Stimulated activated CD8-positive, alpha-beta memory T cell treated with anti-CD3 and anti-CD28 coated beads, Interleukin-15, amount 100 ng/mL, for 1 hour (primary cell): ENCODE data around the gene PRICKLE4.
"Not testable (repeated sequence)": the region's sequence is repeated elsewhere in the genome, so short reads cannot be mapped to it uniquely, and the experiment has no call there.

Experiments used
- DNase-seq: peaks from one replicate; pipeline ENCODE4 v3.0.0-alpha.2; 2020; ENCODE audit warnings: low read depth

The PRICKLE4 gene

DNA sequence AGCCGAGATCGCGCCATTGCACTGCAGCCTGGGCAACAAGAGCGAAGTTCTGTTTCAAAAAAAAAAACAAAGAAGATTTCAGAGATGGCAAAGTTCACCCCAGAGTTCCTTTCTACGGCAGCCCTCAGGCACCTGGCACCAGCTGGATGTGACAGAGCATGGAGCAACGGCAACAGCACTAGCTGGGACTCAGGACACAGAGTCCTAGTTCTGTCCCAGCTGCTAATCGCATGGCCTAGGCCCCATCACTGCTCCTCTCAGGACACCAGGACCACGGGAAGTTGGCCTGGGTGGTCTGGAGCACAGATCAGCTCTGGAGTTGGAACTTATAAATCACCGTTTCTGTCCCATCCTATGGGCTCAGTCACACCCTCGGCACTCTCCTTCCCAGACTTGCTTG lies 34.5 kb upstream of the PRICKLE4 start:
- DNase-seq, result no peak

DNA sequence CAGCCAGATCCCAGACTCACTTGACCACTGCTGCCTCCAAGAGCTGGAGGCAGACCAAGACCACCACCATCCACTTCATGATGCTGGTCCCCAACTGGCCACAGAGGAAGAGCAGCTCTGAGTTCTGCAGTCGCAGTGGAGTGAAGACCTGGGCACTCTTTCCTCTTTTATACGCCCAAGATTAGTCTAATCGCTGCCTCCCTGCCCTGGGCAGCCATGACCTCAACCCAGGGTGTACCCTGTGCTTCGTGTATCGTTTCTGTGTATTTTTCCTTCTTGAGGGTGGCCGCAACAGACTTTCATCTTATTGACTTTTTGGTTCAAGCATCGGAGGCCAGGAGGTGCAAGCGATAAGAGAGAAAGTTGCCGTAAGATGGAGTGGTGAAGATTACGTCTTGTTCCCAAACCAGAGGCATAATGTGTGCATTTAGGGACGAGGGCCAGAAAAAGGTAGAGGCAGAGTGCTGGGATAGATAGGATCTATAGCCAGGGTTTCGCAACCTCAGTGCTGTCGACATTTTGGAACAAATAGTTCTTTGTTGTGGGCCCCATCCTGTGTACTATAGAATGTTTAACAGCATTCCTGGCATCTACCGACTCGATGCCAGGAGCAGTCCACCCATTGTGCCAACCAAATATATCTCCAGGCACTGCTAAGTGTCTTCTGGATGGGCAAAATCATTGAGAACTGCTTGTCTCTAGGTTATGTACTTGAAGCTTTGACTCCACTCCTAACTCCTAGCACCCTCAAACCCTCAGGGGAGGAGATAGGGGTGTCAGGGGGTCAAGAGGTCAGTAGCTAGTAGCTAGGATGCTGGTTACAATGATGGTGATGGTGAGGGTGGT lies 33.1 kb upstream of the PRICKLE4 start, which contains the start of gene PGC:
TSS of gene PGC (minus strand) at position 142 of the 846 bp plus-strand sequence. CDS start at position 79, 63 bp downstream.
- DNase-seq, result no peak

DNA sequence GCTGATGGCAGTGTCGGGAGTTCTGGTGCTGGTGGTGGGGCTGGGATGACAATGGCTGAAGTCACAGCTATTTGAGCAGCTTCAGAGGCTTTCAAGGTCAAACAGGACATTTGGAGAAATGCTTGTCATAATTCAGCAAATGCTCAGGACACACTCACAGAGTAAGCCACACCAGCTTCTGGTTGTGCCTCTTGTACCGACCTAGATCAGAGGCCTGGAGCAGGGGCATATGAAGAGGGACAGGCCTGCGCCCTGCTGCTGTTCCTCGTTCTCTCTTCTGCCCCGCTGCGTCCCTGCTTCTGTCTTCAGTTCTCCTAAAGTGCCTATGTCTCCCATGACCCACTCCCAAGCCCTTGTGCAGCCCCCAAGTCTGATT lies 32.5 kb upstream of the PRICKLE4 start:
- DNase-seq, result no peak

DNA sequence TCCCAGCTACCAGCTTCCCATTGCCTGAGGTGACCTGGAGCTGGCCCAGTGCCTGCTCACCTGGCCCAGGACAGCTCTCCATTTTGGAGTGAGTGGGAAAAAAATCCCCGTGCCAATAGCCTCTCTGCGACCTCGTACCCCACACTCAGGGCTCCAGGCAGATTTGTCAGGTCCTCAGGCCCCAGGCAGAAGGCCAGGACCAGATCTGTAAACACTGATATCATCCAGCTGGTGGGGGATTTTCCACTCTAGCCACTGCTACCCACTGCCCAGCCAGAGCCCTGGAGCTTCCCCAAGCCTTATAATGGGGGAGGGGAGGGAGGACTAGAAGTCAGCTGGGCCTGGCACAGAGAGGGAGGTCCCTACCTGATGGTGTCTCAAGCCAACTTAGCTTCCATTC lies 32.0 kb upstream of the PRICKLE4 start:
- no peak for DNase-seq

DNA sequence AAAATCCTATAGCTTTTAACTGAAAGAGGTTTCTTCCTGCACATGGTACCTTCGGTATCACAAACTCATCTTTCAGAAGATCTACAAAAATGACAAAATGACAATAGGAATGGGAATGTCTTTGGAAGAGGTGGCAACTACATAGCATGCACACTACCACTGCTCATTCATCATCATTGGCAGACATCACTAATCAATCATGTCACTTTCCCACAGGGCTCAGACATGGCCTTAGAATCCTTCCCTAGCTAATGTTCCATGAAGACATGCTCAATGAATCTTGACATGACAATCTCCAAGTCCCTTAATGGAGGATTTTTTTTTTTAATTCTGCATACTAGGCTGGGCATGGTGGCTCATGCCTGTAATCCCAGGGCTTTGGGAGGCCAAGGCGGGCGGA lies 30.2 kb upstream of the PRICKLE4 start:
- DNase-seq, result no peak

DNA sequence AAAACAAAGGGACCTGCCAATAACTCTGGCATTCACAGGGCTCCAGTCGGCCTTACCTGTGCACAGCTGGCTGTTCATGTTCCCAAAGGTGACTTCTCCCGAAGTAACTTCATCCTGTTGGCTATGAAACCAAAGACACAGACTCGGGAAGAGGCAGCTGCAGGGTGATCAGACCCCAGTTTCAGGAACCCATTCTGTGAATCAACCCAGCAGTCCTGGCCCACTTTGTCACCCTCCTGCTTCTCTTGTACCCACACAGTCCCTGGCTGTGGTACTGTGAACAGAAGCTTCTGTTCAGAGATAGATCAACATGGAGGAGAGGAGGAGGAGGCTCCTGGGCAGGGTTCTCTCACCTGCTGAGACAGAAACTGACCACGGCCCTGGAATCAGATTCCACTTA lies 24.7 kb upstream of the PRICKLE4 start:
- no peak for DNase-seq

DNA sequence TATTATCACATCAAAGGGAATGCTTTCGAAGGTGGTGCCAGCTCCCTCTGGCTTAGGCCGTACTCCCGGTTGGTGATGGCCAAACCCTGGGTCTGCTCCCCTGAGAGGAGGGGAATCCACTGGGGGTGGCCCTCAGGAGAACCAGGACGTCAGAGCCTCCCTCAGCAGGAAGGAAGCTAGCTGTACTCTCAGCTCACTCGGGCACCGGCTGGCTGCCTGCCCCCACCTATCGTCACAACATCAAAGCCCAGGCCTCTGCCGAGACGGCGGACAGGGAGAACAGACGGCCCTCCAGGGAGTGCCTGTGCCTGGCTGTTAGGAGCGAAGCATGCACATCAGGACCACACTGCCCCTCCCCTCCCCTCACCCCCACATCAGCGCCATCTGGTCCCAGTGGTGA lies 24.2 kb upstream of the PRICKLE4 start:
- DNase-seq, result no peak

DNA sequence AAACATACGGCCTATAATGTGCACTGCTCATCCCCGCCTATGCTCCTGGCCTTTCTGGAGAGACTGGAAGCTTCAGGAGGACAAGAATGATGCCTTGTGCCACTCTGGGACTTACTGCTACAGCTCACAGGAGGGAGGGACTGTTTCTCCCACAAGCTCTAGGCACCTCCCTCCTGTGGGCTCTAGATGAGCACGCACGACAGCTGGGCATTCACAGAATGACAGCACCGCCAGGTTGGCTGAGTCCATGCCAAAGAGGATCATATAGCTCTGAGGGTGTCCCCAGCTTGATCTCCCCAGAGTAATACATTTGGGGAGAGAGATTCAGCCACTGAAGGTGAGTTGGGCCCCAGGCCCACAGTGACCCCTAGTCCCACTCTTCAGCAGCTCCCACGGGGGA lies 23.3 kb upstream of the PRICKLE4 start:
- no peak for DNase-seq

DNA sequence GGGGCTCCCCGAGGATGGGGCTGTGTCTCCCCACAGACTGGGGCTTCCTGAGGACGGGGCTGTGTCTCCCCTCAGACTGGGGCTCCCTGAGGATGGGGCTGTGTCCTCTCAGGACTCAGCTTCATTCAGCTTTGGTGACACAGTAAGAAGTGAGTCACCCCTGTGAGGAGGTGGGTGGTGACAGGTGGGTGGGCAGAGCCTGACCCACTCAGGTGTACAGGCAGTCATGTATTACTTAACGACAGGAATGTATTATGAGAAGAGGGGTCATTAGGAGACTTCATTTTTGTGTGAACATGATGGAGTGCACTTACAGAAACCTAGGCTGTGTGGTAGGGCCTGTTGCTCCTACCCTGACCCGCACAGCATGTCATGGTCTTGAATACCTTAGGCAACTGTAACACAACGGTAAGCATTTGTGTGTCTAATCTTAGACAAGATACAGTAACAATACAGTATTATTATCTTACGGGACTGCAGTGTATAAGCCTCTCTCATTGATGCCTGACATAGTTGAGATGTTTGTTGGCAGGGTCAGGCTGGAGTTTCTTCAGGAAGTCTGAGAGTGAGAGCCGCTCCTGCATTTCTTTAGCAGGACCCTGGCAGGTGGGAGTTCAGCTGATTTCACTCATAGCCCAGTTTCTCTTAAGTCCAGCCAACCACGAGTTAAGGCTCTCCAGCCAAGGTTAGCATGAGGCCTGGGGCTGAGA lies 22.5 kb upstream of the PRICKLE4 start:
- no peak for DNase-seq

DNA sequence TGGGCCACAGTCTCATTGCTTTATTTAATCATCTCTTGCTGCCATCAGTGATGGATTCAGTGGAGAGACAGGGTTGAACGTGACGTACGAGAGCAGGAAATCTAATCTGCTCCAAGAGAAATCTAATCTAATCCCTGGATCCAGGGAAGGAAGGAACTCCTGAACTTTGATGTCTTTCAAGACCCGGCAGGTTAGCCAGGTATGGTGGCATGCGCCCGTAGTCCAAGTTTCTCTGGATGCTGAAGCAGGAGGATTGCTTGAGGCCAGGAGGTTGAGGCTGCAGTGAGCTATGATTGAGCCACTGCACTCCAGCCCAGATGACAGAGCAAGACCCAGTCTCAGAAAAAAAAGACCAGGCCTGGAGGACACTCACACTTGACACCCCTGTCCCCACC lies 21.9 kb upstream of the PRICKLE4 start:
- no peak for DNase-seq

DNA sequence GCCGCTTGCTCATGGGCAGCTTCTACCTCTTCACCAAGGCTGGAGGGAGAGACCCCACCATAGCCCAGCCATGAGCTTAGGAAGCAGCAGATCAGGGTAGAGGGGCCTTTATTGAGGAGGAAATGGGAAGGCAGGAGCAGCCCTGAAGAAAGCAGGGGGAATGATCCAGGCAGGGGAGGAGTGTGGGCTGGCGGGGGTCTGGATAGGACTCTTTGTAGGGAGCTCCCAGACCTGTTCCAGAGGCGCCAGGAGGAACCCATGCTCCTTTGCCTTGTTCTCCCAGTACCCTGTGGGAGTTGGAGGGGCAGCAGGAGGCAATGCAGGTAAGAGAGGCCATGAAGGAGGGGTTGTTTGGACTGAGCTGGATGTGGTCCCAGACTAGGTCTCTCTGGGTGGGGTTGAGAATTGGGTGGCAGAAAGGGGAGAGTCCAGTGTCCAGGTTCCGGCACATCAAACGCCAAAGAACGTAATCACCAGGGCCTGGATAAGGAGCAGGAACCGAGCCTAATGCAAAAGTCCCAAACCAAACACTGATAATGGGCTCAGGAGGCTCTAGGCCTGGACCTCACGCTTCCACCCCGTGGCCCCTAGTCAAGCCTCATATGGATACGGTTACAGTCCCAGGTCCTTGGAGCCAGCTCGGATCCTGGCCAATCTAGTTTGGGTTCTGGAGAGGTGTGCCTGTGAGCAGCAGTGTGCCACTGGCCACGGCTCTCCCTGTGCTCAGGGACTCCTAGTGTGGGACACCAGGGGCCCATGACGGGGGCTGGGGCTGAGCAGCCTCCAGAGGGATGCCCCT lies 21.3 kb upstream of the PRICKLE4 start:
- no peak for DNase-seq

DNA sequence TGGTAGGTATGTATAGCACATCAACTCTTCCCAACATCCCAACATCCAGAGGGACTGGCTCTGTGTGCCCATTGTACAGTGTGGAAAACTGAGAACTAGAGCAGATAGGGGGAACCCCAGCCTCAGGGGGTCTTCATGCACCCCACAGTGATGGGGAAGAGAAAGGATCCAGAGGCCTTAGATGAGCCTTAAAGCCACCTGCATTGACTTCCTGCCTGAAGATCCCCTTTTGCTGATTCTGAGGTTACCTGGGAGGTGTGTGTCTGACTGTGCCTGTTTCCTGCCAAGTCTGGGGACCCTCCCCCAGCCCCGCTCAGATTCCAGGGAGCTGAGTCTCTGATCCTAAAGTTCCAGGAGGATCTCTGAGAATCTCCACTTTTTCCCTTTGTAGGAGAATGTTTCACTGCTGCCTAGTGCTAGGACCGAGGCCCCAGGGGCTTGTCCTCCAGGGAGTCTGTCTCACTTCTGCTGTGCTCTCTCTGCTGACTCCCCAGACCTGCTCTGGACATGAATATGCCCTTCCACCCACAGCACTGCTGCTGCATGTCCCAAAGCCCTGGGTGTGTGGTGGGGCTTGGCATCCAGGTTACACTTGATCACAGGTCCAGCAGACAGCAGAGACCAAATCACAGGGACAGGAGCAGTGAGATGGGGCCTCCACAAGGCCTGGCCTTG lies 20.5 kb upstream of the PRICKLE4 start:
- no peak for DNase-seq

DNA sequence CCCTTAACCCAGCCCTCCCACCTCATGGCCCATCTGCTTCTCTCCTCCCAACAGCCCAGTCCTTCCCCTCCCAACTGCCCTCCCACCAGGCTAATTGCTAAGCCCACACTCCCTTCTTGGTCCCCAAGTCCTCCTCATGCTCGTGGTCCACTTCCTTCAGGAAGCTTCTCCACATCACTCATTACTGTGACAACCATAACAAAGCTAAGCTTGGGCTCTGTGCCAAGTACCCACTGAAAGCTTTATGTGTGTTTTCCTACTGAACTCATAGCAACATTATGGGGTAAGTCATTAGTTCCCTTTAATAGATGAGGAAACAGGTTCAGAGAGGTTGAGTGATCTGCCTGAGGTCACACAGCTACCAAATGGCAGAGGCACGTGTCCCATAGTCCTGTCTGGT lies 17.1 kb upstream of the PRICKLE4 start:
- no peak for DNase-seq

DNA sequence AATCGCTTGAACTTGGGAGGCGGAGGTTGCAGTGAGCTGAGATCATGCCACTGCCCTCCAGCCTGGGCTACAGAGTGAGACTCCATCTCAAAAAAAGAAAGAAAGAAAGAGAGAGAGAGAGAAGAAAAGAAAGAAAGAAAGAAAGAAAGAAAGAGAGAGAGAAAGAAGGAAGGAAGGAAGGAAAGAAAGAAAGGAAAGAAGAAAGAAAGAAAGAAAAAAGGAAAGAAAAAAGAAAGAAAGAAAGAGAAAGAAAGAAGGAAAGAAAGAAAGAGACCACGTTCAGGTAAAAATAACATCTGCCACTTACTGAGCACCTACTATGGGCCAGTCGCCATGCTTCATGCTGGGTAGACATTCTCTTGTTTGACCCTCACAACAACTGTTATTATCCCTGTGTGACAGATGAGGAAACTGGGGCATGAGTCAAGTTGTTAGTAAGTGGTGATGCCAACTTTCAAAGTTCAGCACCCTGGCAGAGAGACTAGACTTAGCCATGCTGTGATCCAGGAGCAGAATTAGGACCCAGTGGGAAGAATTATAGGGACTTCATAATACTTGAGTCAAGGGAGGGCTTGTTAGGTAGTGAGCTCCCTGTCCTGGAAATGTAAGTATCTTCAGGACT lies 14.4 kb upstream of the PRICKLE4 start:
- not testable (repeated sequence) for DNase-seq

DNA sequence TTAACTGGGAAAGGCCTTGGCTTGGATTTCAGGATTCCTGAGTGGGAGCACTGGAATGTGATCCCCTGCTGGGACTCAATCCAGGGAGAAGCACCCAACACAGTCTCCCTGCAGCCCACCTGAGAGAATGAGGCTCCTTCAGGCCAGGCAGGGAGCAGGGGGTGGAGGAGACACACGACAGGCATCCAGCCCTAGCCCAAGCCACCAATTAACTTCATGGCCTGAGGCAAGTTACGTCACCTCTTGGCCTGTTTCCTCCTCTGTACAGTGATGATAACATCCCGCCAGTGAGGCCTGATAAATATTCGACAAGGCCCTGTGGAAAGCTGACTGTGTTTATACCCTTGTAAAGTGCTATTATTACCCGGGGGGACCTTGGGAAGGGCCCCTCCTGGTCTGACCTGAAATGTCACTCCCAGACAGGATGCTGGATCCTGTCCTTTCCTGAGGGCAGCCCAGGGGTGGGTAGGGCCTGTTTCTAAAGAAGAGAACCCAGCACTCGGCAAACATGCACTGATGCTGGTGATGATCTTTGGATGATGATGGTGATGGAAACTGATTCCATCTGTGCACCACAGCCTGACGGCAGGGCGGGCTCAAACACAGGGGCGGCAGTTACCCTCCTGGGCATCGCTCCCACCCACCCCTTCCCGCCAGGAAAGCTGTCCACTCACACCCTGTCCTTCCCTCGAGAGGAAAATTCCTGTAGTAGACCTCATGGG lies 13.3 kb upstream of the PRICKLE4 start:
- no peak for DNase-seq

DNA sequence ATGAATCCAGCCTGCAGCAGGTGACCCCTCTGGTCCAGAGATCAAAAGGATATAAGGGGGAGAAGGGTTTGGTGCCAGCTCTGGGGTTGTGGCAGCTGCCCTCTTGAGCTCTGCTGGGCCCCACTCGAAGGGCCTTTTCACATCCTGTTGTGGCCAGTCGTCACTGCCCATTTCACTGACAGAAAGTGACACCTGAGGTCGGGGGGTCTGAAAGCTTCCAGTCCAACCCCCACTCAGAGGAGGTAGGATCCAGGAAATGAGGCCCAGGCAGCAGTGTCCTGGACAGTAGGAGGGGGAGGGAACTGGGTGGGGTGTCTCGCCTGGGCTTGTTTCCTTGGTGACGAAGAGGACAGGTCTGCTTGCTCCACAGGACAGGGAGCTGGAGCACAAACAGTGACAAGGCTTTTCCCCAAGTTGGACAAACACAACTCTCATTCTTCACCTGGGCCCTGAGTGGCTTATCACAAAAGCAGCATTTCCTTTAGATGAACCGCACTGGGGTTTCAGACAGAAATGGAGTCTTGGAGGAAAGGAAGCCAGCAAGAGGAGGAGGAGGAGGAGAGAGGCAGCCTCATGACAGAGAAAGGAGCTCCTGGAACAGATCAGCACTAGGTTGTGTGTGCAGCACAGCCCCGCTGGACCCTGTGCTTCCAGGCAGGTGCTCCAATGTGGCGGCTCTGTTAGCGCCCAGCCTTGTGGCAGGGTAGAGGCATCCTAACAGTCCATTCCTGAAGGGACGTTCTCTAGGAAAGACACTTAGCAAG lies 11.9 kb upstream of the PRICKLE4 start:
- DNase-seq, result no peak

DNA sequence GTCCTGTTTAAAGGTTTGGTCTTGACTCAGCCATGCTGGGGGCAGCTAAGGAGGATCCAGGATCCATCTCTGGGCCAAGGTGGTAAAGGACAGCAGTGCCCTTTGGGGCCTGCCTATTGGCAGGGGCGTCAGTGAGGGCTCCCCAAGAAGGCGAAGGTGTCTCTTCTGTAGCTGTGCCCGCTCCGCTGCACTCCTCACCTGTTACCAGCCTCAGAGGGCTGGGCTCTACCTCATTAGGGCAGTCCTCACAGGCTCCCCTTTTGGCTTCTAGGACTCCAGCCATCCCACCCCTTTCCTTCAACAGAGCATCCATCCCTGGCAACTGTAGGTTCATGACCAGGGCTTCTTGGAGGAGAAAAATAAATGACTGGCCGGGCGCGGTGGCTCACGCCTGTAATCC lies 11.2 kb upstream of the PRICKLE4 start:
- no peak for DNase-seq

DNA sequence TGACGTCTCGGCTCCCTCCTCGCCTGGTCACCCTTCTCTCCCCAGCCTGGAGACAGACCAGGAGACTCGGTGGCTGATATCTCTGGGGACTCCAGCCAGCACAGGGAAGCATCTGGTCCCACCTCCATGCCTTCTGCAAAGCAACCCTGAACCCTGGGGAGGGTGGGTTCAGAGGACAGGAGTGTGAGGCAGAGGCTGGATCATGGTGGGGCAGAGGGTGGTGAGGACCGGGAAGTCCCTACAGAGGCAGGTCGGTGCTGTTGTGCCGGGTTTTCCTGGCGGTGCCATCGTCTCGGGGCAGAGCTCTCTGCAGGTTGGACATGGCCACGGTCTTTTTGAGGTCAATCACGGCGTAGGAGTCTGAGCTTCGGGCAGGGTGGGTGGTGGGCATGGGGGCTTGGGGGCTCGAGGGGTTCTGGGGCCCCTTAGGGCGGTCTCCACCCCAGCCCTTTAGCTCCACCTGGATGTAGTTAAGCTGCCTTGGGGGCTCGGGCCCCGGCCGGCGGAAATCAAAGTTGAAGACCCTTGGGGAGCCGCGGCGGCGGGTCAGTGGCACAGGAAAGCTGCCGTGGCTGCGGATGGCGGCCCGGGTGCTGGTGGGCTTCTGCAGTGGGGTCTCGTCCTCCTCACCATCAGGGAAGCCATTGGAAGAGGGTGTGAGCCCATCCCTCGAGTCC lies 10.1 kb upstream of the PRICKLE4 start:
- DNase-seq, result no peak
